ENCODE measurements around the gene PRR5. TPM values are rescaled to one million over a fixed set of nuclear protein-coding genes. Genes with fewer than 3 reads are reported as not detected.
A peak's percentile ranks its signal among the peaks of the same experiment; 100 is the strongest.
"Not testable (repeated sequence)": the region's sequence is repeated elsewhere in the genome, so short reads cannot be mapped to it uniquely, and the experiment has no call there.

Gene PRR5
- total and polyA plus RNA-seq, 10 donors = 31.3 to 85.6 (median 76.7) TPM

- Histone ChIP-seq H3K4me3 (no peak overlapping the region), H3K27me3 (replicated peaks in 1 of 7) (peaks cover 0 to 54% (median 3%) of the 10 kb centered on the region in 7 donors), H3K36me3 (no peaks in the 10 kb centered on the region), H3K9me3 (no peaks in the 10 kb centered on the region), H3K27ac (no peak overlapping the region), H3K4me1 (peaks cover 12 to 56% (median 32%) of the 10 kb centered on the region in 6 donors)
- DNase-seq = no peak
- intact Hi-C loops (cut with DNase I; ENCODE audit: low total_unique reads) = no loop called here
- WGBS, 5 donors = 85 to 93% (median 91%) methylated on average over 3 to 8 of the region's 8 CpGs
- TF ChIP-seq CTCF (IDR thresholded peaks at IDR 0.05 in 8 of 11, conservative IDR thresholded peaks at IDR 0.05 in 3 of 11) (no peak), POLR2AphosphoS5 (IDR thresholded peaks at IDR 0.05) (no peak), POLR2A (IDR thresholded peaks at IDR 0.05) (no peak)
These were observed 29.4 kb upstream of the PRR5 start for GRCh38 chr22:44672632-44673031.

- 89 to 96% (median 94%) methylated on average over 8 of the region's 8 CpGs for WGBS, 5 donors
- Histone ChIP-seq H3K36me3 (no peaks in the 10 kb centered on the region), H3K27ac (no peak overlapping the region), H3K9me3 (no peaks in the 10 kb centered on the region), H3K4me3 (no peak overlapping the region), H3K27me3 (replicated peaks in 1 of 7) (peaks cover 0 to 53% (median 3%) of the 10 kb centered on the region in 7 donors), H3K4me1 (peaks cover 11 to 53% (median 29%) of the 10 kb centered on the region in 6 donors)
- DNase-seq = no peak
- TF ChIP-seq CTCF (IDR thresholded peaks at IDR 0.05 in 8 of 11, conservative IDR thresholded peaks at IDR 0.05 in 3 of 11) (no peak), POLR2A (IDR thresholded peaks at IDR 0.05) (no peak), POLR2AphosphoS5 (IDR thresholded peaks at IDR 0.05) (no peak)
- intact Hi-C loops (cut with DNase I; ENCODE audit: low total_unique reads) = no loop called here
These were observed 28.6 kb upstream of the PRR5 start for GRCh38 chr22:44673406-44673805.

- peaks cover 0 to 32% (median under 1%) of the 10 kb centered on the region in 7 donors for H3K27me3 ChIP-seq (replicated peaks in 1 of 7)
- H3K9me3 ChIP-seq; H3K4me3 ChIP-seq; H3K36me3 ChIP-seq; H3K27ac ChIP-seq; intact Hi-C loops (cut with DNase I; ENCODE audit: low total_unique reads); DNase-seq: not testable (repeated sequence)
- peaks cover 4 to 40% (median 18%) of the 10 kb centered on the region in 6 donors for H3K4me1 ChIP-seq
- 78 to 90% (median 83%) methylated on average over 5 to 6 of the region's 6 CpGs for WGBS, 5 donors
These were observed 26.0 kb upstream of the PRR5 start for GRCh38 chr22:44676066-44676440.

- peak overlapping the region in 2 of 8 donors; percentile 35 to 46 for H3K27ac ChIP-seq
- H3K9me3 ChIP-seq = no peaks in the 10 kb centered on the region
- WGBS, 5 donors = 23 to 35% (median 27%) methylated on average over 12 to 25 of the region's 25 CpGs
- H3K4me3 ChIP-seq = peak overlapping the region in 3 of 8 donors; percentile 3 to 51 (median 20)
- DNase-seq = no peak
- no peaks in the 10 kb centered on the region for H3K36me3 ChIP-seq
- H3K27me3 ChIP-seq (replicated peaks in 1 of 7) = peaks cover 0 to 28% (median 0%) of the 10 kb centered on the region in 7 donors
- TF ChIP-seq CTCF (IDR thresholded peaks at IDR 0.05 in 8 of 11, conservative IDR thresholded peaks at IDR 0.05 in 3 of 11) (no peak), POLR2AphosphoS5 (IDR thresholded peaks at IDR 0.05) (peak in 1 of 3 donors; percentile 30)
- peaks cover 4 to 40% (median 24%) of the 10 kb centered on the region in 6 donors for H3K4me1 ChIP-seq
- intact Hi-C loops (cut with DNase I; ENCODE audit: low total_unique reads) = no loop called here
These were observed 25.3 kb upstream of the PRR5 start for GRCh38 chr22:44676441-44677352.
